ENCODE measurements around the gene PCDHGA6.
"Not testable (repeated sequence)": the region's sequence is repeated elsewhere in the genome, so short reads cannot be mapped to it uniquely, and the experiment has no call there.

PCDHGA6 gene

GRCh38 chr5:141373673-141374317 lies at the start of gene PCDHGA6:
Gene PCDHGA6 (plus strand): TSS chr5:141373891. CDS start chr5:141374084, 193 bp downstream.
- no peak for DNase-seq

GRCh38 chr5:141326088-141326854 lies 47.4 kb upstream of the PCDHGA6 start:
- peak; percentile 46 for DNase-seq

- DNase-seq, result no peak
Observed at GRCh38 chr5:141328231-141328630, 45.5 kb upstream of the PCDHGA6 start.

GRCh38 chr5:141330299-141331080 lies 43.2 kb upstream of the PCDHGA6 start, which contains the start of gene PCDHGA1:
Gene PCDHGA1 (plus strand): TSS chr5:141330514.
- peak; percentile 40 for DNase-seq

GRCh38 chr5:141332571-141332970 lies 41.1 kb upstream of the PCDHGA6 start:
- not testable (repeated sequence) for DNase-seq

GRCh38 chr5:141338538-141339306 lies 35.0 kb upstream of the PCDHGA6 start, which contains the start of gene PCDHGA2:
Gene PCDHGA2 (plus strand): TSS chr5:141338760.
- peak; percentile 51 for DNase-seq

- not testable (repeated sequence) for DNase-seq
Observed at GRCh38 chr5:141340781-141341354, 32.8 kb upstream of the PCDHGA6 start.

- no peak for DNase-seq
Observed at GRCh38 chr5:141342773-141343172, 30.9 kb upstream of the PCDHGA6 start.

- DNase-seq, result peak; percentile 48
Observed at GRCh38 chr5:141343242-141343952, 30.3 kb upstream of the PCDHGA6 start, which contains the start of gene PCDHGA3. Gene PCDHGA3 (plus strand): TSS chr5:141343829. CDS start chr5:141344034, 205 bp downstream.

- DNase-seq, result no peak
Observed at GRCh38 chr5:141343953-141344463, 29.7 kb upstream of the PCDHGA6 start.

- DNase-seq, result no peak
Observed at GRCh38 chr5:141345327-141345726, 28.4 kb upstream of the PCDHGA6 start.

- DNase-seq, result not testable (repeated sequence)
Observed at GRCh38 chr5:141346017-141346416, 27.7 kb upstream of the PCDHGA6 start.

- DNase-seq, result peak; percentile 46
Observed at GRCh38 chr5:141349917-141350619, 23.6 kb upstream of the PCDHGA6 start, which contains the start of gene PCDHGB1. Gene PCDHGB1 (plus strand): TSS chr5:141350099. CDS start chr5:141350261, 162 bp downstream.

- no peak for DNase-seq
Observed at GRCh38 chr5:141351591-141351990, 22.1 kb upstream of the PCDHGA6 start.

- DNase-seq, result no peak
Observed at GRCh38 chr5:141354900-141355469, 18.7 kb upstream of the PCDHGA6 start, which contains the start of gene PCDHGA4. Gene PCDHGA4 (plus strand): TSS chr5:141355021. CDS start chr5:141355108, 87 bp downstream.

- DNase-seq, result no peak
Observed at GRCh38 chr5:141355641-141356040, 18.1 kb upstream of the PCDHGA6 start.

GRCh38 chr5:141356133-141356532 lies 17.6 kb upstream of the PCDHGA6 start:
- no peak for DNase-seq

GRCh38 chr5:141356950-141357349 lies 16.7 kb upstream of the PCDHGA6 start:
- DNase-seq, result no peak

GRCh38 chr5:141359790-141360426 lies 13.8 kb upstream of the PCDHGA6 start, which contains the start of gene PCDHGB2:
Gene PCDHGB2 (plus strand): TSS chr5:141359994. CDS start chr5:141360136, 142 bp downstream.
- DNase-seq, result peak; percentile 51
